Prostate gland (tissue), 2 donors: ENCODE data around the gene KRT40.

Experiments used
- CTCF ChIP-seq, 4 experiments: fragments of 200-600 bp in 2 of 4; fragments of 450-650 bp in 2 of 4; sonication (generic) in 2 of 4; IDR thresholded peaks; 1 replicate in 3 of 4; 2 replicates in 1 of 4; pipeline ENCODE4 v1.5.1; 2016 to 2019; ENCODE audit warnings: antibody characterized with exemption in 4 of 4, mild to moderate bottlenecking in 2 of 4, moderate library complexity in 2 of 4
- POLR2AphosphoS5 ChIP-seq: sonication (generic); formaldehyde crosslinking; IDR thresholded peaks from one replicate; pipeline ENCODE4 v1.6.1; 2017; ENCODE audit warnings: antibody characterized with exemption

- TF ChIP-seq CTCF (IDR thresholded peaks at IDR 0.05), result no peak
- no peak for TF ChIP-seq POLR2AphosphoS5
These were observed 3.5 kb downstream of the KRT40 start for GRCh38 chr17:40980596-40980995.
